OCI-M2 (cell line): Measurements from ENCODE around the gene NANP.
"Not testable (repeated sequence)": the region's sequence is repeated elsewhere in the genome, so short reads cannot be mapped to it uniquely, and the experiment has no call there.

ENCODE experiments used
- DNase-seq: peaks from one replicate; lab custom pipeline; 2025; ENCODE audit not compliant: unreplicated experiment; lab: John Stamatoyannopoulos, UW

Gene NANP

GRCh38 chr20:25606094-25606695 lies 17.6 kb downstream of the NANP start:
- no peak for DNase-seq

- no peak for DNase-seq
Measured at GRCh38 chr20:25605148-25605547, 18.7 kb downstream of the NANP start.

DNA sequence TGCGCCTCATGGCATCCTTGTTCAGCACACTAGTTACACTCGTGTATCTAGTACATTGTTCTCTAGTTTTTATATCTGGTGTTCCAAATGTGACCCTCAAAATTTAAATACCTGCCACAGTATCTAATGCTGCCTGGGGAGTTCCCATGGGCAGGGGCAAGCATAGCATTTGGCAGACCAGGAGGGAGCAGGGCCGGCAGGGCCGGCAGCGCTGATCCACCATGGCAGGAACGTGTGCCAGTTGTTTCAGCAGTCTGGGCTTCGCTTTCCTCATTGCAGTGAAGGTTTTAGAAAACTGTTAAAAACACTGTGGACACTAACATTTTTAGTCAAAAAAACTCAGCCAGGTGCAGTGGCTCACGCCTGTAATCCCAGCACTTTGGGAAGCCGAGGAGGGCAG lies 19.2 kb downstream of the NANP start:
- no peak for DNase-seq

DNA sequence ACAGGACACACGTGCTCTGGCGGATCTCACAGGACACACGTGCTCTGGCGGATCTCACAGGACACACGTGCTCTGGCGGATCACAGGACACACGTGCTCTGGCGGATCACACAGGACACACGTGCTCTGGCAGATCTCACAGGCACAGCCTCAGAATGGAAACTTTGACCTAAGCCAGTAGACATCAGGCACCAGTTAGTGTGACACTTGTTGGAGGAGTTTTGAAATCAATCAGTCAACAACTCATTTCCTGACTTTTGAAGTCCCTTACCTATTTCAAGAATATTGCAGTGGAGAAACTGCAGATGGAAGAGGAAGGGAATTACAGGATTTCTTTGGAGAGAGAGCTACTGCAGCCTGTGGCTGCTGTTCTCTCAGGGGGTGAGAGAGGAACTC lies 20.9 kb downstream of the NANP start:
- DNase-seq, result not testable (repeated sequence)

DNA sequence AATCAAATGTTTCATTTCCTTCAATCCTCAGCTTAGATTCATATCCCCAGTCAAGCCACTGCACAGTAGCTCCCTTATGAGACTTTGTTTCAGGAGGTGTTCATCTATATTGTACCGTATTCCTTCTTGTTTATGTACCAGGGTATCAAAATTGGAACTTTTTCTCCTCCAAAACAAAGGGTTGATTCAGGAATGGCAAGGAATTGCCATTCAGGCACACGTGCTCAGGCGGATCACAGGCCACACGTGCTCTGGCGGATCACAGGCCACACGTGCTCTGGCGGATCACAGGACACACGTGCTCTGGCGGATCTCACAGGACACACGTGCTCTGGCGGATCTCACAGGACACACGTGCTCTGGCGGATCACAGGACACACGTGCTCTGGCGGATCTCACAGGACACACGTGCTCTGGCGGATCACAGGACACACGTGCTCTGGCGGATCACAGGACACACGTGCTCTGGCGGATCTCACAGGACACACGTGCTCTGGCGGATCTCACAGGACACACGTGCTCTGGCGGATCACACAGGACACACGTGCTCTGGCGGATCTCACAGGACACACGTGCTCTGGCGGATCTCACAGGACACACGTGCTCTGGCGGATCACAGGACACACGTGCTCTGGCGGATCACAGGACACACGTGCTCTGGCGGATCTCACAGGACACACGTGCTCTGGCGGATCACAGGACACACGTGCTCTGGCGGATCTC lies 21.5 kb downstream of the NANP start:
- DNase-seq, result not testable (repeated sequence)

DNA sequence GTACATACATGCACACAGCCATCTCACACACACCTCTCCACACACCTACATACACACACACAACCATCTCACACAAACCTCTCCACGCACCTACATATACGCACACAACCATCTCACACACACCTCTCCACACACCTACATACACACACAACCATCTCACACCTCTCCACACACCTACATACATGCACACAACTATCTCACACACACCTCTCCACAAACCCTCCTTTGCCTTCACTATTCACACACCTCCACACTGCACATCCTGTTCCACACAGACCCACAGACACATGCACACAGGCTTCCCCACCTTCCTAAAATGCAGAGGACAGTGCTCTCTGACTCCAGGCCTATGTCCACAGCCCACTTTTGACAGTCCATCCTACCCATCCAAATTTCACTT lies 22.2 kb downstream of the NANP start:
- DNase-seq, result no peak

GRCh38 chr20:25600632-25601031 lies 23.2 kb downstream of the NANP start:
- DNase-seq, result no peak

GRCh38 chr20:25592135-25592852 lies 31.5 kb downstream of the NANP start:
- DNase-seq, result no peak

GRCh38 chr20:25590778-25591177 lies 33.0 kb downstream of the NANP start:
- not testable (repeated sequence) for DNase-seq

DNA sequence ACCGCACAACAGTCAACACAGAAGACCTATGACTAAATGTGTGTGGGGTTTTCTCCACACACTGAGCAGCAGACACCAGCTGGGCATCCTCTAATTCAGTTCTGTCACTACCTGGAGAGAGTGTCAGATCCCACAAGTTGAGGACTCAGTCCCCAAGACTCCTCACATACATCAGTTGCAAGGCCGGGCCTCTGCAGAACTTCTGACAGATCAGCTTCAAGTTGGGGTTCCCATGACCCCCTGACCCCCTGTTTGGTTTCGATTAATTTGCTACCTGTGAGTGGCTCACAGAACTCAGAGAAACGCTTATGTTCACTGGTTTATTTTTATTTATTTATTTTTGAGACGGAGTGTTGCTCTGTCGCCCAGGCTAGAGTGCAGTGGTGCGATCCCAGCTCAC lies 35.3 kb downstream of the NANP start:
- DNase-seq, result no peak

DNA sequence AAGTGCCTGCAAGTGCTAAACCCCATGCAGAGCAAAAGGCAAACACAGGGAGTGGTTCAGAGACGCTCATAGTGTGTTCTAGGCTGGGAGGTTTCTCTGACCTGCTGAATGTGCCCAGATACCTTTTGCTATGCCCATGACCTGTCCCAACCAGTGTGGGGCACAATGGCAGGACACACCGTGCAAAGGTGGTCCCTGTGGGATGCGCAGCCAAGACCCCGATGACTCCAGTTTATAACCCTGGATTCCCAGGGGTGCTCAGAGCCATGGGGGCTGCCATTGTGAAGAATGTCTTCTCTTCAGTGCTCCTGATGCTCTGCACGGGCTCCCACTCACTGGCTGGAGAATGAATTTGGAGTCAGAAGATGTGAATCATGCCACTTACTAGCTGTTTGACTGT lies 36.3 kb downstream of the NANP start:
- DNase-seq, result no peak

GRCh38 chr20:25586877-25587276 lies 36.9 kb downstream of the NANP start:
- DNase-seq, result no peak

GRCh38 chr20:25584905-25585704 lies 38.7 kb downstream of the NANP start, which contains the start of gene NINL:
TSS of gene NINL (minus strand) at chr20:25585531. CDS start at chr20:25526587, 58,944 bp downstream.
- DNase-seq, result no peak

GRCh38 chr20:25583607-25584006 lies 40.2 kb downstream of the NANP start:
- not testable (repeated sequence) for DNase-seq

GRCh38 chr20:25580711-25581110 lies 43.1 kb downstream of the NANP start:
- DNase-seq, result no peak

GRCh38 chr20:25579081-25579770 lies 44.6 kb downstream of the NANP start:
- no peak for DNase-seq

GRCh38 chr20:25576783-25577530 lies 46.9 kb downstream of the NANP start:
- DNase-seq, result no peak

DNA sequence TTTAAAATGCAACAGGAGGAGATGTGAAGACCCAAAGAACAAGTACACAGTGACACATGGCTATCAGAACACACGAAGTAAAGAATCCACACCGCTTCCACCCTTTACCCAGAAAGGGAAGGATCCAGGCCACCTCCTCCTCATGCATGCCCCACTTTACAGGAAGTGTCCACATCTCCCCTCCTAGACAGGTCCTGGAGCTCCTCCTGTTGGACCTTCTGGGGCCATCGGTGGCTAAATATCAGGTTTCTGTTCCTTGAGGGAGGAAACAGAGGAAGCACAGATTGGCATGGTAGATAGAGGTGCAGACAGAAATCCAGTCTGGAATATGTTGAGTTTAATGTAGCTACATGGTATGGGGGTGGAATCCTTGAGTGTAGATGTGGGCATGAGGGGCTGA lies 49.4 kb downstream of the NANP start:
- DNase-seq, result no peak

DNA sequence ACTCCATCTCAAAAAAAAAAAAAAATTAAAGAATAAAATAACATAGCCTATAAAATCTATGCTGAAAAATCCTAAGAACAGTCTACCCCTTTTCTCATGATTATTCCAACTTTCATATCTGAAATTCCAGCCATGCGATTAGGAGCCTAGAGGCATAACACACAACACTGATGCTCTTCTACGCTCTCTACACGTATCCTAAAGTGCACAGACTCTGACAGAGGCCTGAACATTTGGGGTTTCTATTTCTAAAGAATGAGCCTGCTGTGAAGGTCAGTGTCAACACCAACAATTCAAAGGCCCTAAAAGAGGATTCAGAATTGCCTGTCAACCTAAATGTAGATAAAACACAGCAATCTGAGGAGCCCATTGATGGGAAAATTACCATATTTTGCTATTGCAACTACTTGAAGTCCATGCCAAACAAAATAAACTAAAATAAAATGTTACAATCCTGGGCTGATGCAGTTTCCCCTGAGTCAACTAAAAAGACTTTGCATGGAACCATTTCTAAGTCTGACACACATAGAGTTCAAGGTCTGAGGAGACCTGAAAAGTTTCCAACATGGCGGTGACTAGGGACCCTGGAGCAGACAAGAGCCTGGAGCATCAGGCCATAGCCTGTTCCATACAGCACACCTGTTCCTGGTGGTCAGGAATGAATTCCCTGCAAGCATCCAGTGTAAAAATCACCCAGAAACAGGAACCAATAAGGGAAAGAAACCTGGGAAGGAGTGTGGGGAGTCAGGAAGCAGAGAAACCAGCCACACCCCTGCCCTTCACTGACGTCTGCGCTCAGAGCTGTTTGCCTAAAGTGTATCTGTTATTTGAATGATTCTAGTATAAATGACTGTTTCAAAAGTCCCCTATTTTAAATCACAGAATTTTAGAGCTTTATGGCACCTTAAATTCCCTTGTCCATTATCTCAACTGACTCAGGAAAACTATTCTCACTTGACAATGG lies 50.2 kb downstream of the NANP start:
- no peak for DNase-seq
